Stimulated activated naive B cell treated with anti-CD40 and anti-IgM and Interleukin-4, amounts not matched to agents 10 μg/mL and 1 μg/mL and 100 μg/mL, for 72 hours (primary cell): Measurements from ENCODE around the gene S1PR3.

ENCODE experiments used
- ATAC-seq, 2 donors: fragments of 150-1000 bp; cut with Tn5 transposase; replicated peaks; 2 replicates each; pipeline ENCODE4 v1.10.0; 2021; ENCODE audit warnings: moderate library complexity in 1 of 2
- DNase-seq: peaks from one replicate; pipeline ENCODE4 v3.0.0; 2021
- H3K27ac Mint-ChIP-seq: one replicate; pipeline ENCODE4 v1.8.0; 2022; ENCODE audit warnings: mild to moderate bottlenecking, mixed read lengths
- H3K27me3 Mint-ChIP-seq, 2 donors: one replicate each; pipeline ENCODE4 v1.8.0; 2022; ENCODE audit warnings: mixed read lengths in 2 of 2
- H3K36me3 Mint-ChIP-seq, 2 donors: one replicate each; pipeline ENCODE4 v1.8.0; 2022; ENCODE audit warnings: mixed read lengths in 2 of 2, mild to moderate bottlenecking in 1 of 2
- H3K4me1 Mint-ChIP-seq, 2 donors: one replicate each; pipeline ENCODE4 v1.8.0; 2022; ENCODE audit warnings: mixed read lengths in 2 of 2, mild to moderate bottlenecking in 1 of 2
- H3K4me3 Mint-ChIP-seq, 2 donors: one replicate each; pipeline ENCODE4 v1.8.0; 2022; ENCODE audit warnings: mild to moderate bottlenecking in 2 of 2, mixed read lengths in 2 of 2, moderate library complexity in 1 of 2
- H3K9me3 Mint-ChIP-seq, 2 donors: one replicate each; pipeline ENCODE4 v1.8.0; 2022; ENCODE audit warnings: mixed read lengths in 2 of 2, mild to moderate bottlenecking in 1 of 2

The S1PR3 gene

DNA sequence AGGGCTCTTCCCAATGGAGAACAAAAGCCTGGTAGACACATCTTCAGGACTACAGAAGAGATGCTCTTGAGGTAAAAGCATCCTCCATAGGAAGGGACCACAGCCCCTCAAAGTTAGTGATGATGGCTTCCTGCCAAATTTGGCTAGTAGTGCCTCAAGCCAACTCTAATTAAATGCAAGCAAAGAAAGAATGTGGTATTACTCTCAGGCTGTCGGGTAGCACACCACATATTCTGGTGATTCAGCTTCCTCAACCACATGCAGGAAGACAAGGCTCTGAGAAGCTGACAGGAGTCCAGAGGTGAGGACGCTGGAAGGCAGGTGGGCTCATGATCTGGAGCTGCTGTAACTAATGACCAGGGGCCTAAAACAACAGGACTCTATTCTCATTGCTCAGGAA, 37.2 kb upstream of the S1PR3 start:
- no peak overlapping the region for H3K4me3 Mint-ChIP-seq
- H3K27ac Mint-ChIP-seq: no peak overlapping the region
- H3K27me3 Mint-ChIP-seq: peaks cover 48 to 71% of the 10 kb centered on the region in 2 donors
- peaks cover 5 to 8% of the 10 kb centered on the region in 2 donors for H3K4me1 Mint-ChIP-seq
- H3K9me3 Mint-ChIP-seq: no peaks in the 10 kb centered on the region
- ATAC-seq: no peak
- no peaks in the 10 kb centered on the region for H3K36me3 Mint-ChIP-seq
- DNase-seq: no peak

DNA sequence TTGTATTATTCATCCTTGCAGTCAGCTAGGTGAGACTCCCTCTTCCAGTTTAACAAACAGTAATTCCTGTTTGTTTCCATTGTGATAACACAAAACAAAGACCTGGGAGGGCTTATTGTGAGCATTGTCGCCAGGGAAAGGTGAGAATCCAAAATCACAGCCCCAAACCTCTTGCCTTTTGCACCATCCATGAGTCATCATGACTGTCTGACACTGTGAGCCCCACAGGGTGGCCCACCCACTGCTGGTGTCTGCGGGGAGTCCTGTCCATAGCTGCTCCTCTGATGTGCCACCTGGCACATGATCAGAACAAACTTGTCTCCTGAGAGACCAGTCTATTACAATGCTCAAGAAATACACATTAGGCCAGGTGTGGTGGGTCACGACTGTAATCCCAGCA, 33.7 kb upstream of the S1PR3 start:
- ATAC-seq: no peak
- DNase-seq: no peak
- Mint-ChIP-seq H3K4me3 (no peak overlapping the region), H3K9me3 (no peaks in the 10 kb centered on the region), H3K27me3 (peaks cover 39 to 59% of the 10 kb centered on the region in 2 donors), H3K4me1 (peaks cover 0 to 5% of the 10 kb centered on the region in 2 donors), H3K36me3 (no peaks in the 10 kb centered on the region), H3K27ac (no peak overlapping the region)

DNA sequence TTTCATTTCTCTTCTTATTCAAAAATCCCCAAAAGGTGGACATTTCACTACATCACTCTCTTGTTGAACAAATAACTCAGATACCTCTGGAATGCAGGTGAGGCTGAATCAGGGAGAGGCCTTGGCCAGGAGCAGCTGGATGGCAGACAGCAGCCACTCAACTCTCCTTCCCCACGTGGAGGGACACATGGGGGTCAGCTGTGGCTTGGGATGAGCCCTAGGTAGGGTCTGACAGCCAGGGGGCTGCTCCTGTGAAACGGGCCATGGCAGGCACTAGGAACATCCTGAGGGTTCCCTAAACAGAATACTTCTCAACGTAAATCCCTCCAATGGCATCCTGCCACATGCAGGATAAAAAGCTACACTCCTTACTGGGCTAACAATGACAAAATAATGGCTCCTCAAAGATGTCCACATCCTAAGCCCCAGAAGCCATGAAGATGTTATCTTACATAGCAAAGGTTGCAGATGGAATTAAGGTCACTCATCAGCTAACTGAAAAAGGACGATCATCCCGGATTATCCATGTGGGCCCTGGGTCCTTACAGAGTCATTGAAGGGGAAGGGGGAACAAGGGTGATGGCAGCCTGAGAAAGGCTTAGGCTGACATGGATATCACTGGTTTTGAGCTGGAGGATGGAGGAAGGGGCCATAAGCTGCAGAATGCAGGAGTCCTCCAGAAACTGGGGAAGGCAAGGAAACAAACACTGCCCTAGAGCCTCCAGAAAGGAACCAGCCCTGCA, 31.4 kb upstream of the S1PR3 start:
- H3K36me3 Mint-ChIP-seq: no peaks in the 10 kb centered on the region
- H3K4me3 Mint-ChIP-seq: no peak overlapping the region
- no peaks in the 10 kb centered on the region for H3K9me3 Mint-ChIP-seq
- ATAC-seq: no peak
- H3K27ac Mint-ChIP-seq: no peak overlapping the region
- peaks cover 25 to 37% of the 10 kb centered on the region in 2 donors for H3K27me3 Mint-ChIP-seq
- no peaks in the 10 kb centered on the region for H3K4me1 Mint-ChIP-seq
- no peak for DNase-seq

DNA sequence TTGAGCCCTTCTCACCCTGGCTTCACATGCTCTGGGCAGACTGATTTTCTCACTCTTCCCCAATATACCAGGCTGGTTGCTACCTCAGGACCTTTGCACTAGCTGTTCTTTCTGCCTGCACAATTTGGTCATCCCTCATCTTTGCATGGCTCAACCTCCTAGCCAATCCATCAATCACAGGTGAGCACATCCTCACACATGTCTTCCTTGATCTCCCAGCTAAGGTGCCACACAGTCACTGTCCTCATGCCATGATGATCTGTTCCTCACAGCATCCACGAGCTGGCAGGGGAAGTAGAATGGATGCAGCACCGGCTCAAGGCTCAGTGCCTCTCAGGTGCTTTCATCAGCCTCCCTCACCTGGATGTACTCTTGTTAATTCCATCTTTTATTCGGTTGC, 30.6 kb upstream of the S1PR3 start:
- Mint-ChIP-seq H3K27me3 (peaks cover 19 to 30% of the 10 kb centered on the region in 2 donors), H3K9me3 (no peaks in the 10 kb centered on the region), H3K4me3 (no peak overlapping the region), H3K4me1 (no peaks in the 10 kb centered on the region), H3K36me3 (no peaks in the 10 kb centered on the region), H3K27ac (no peak overlapping the region)
- no peak for ATAC-seq
- no peak for DNase-seq

DNA sequence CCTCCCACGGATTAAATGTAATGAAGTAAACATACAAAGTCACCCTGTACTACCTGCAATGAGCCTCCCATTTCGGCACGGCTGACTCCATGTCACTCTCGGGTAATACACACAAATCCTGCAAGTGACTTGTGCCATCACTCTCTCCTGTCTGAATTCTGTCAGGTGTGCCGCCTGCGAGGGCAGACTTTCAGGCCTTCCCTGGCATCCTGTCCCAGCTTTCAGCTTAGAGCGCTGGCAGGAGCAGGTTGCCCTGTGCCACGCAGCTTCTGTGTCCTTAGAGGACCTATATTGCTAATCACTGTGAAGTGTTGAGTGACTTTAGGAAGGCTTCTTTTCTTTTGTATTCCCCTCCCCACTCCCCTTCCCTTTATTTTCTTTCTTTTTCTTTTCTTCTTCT, 25.8 kb upstream of the S1PR3 start:
- H3K27me3 Mint-ChIP-seq: peaks cover 14 to 28% of the 10 kb centered on the region in 2 donors
- no peak overlapping the region for H3K27ac Mint-ChIP-seq
- DNase-seq (no peak), ATAC-seq (no peak)
- H3K9me3 Mint-ChIP-seq: no peaks in the 10 kb centered on the region
- H3K4me1 Mint-ChIP-seq: no peaks in the 10 kb centered on the region
- no peak overlapping the region for H3K4me3 Mint-ChIP-seq
- no peaks in the 10 kb centered on the region for H3K36me3 Mint-ChIP-seq

DNA sequence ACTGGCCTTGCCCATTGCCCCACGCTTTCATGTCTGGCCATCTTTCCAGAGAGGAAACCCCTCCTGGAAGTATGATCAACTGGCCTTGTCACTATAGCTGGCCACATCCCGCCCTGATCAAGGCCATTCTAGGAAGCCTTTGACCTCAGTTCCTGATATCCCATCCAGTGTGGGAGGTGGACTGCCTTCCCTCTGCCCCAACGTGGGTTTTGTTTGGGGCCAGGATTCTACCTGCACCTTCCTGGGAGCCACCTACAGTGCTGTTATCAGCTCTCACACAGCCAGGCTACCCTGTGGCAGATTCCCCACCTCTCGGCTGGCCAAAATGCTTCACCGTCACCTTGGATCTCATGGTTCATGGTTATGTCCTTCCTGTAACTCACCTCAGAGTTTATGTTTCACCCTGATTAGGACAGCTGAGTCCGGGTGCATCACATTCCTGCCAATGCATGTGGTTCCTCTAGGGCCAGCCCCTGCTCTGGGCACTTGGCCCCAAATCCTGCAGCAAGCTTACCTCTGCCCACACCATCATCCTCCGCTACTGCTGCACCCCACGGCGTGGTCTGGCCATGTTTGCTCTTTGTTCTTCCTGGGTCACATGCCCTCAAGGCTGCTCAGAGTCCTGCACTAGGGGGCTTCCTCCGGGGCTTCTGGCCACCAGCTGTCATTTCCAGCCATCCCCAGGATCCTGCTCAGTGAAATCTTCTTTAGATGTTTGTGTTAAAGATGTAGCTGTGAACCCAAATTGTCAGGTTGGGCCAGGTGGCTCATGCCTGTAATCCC, 24.2 kb upstream of the S1PR3 start:
- DNase-seq (no peak), ATAC-seq (no peak)
- no peak overlapping the region for H3K27ac Mint-ChIP-seq
- no peaks in the 10 kb centered on the region for H3K9me3 Mint-ChIP-seq
- no peak overlapping the region for H3K4me3 Mint-ChIP-seq
- no peaks in the 10 kb centered on the region for H3K36me3 Mint-ChIP-seq
- peaks cover 19 to 21% of the 10 kb centered on the region in 2 donors for H3K27me3 Mint-ChIP-seq
- no peaks in the 10 kb centered on the region for H3K4me1 Mint-ChIP-seq

DNA sequence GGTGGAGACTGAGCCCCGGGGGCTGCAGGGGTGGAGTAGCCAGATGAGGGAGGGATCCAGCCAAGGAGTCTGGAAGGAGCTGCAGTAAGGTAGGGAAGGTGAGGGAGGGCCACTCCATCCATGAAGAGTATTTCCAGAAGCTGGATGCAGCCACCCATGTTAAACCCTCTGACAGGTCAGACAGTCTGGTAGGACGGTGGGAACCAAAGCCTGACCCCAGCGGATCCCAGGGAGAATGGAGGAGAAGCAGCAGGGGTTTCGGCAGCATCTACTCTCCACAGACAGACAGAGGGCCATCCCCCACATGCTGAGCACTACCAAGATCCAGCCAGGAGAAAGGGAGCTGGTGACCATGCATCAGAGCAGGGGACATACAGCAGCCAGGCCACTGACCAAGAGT, 22.5 kb upstream of the S1PR3 start:
- H3K9me3 Mint-ChIP-seq: no peaks in the 10 kb centered on the region
- H3K4me3 Mint-ChIP-seq: no peak overlapping the region
- H3K27ac Mint-ChIP-seq: no peak overlapping the region
- no peaks in the 10 kb centered on the region for H3K36me3 Mint-ChIP-seq
- ATAC-seq (no peak), DNase-seq (no peak)
- H3K4me1 Mint-ChIP-seq: no peaks in the 10 kb centered on the region
- peaks cover 19 to 21% of the 10 kb centered on the region in 2 donors for H3K27me3 Mint-ChIP-seq

DNA sequence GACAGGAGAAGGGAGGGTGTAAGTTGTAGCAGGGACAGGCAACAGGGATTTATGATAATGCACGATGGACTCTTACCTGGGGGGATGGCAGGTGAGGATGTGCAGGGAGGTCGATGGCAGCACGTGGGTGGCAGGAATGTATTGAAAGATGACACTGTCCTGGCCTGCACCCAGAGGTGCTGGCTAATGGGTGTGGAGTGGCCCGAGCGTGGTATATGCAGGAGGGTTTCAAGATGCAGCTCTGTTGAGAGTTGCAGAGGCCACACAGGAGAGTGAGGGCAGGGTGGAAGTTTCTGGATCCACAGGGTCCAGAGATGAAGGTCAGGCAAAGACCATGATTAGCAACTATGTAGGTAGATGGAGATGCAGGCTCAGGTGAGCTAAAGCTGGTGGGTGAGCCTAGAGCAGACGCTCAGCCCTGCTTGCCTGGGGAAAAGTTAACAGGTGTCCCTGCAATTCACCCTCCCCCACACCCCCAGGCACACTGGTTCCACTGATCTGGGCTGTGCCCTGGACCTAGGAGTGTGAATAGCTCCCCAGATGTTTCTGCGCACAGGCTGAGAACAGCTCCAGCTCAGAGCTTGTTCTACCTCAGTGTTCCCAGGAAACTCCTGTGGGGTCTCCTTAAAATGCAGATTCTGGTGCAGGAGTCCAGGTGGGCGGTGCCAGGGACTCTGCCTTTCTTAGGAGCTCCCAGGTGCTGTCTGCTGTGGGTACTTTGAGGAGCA, 21.5 kb upstream of the S1PR3 start:
- no peak overlapping the region for H3K27ac Mint-ChIP-seq
- H3K4me3 Mint-ChIP-seq: no peak overlapping the region
- H3K4me1 Mint-ChIP-seq: no peaks in the 10 kb centered on the region
- H3K9me3 Mint-ChIP-seq: no peaks in the 10 kb centered on the region
- ATAC-seq (no peak), DNase-seq (no peak)
- peaks cover 19 to 21% of the 10 kb centered on the region in 2 donors for H3K27me3 Mint-ChIP-seq
- H3K36me3 Mint-ChIP-seq: no peaks in the 10 kb centered on the region

DNA sequence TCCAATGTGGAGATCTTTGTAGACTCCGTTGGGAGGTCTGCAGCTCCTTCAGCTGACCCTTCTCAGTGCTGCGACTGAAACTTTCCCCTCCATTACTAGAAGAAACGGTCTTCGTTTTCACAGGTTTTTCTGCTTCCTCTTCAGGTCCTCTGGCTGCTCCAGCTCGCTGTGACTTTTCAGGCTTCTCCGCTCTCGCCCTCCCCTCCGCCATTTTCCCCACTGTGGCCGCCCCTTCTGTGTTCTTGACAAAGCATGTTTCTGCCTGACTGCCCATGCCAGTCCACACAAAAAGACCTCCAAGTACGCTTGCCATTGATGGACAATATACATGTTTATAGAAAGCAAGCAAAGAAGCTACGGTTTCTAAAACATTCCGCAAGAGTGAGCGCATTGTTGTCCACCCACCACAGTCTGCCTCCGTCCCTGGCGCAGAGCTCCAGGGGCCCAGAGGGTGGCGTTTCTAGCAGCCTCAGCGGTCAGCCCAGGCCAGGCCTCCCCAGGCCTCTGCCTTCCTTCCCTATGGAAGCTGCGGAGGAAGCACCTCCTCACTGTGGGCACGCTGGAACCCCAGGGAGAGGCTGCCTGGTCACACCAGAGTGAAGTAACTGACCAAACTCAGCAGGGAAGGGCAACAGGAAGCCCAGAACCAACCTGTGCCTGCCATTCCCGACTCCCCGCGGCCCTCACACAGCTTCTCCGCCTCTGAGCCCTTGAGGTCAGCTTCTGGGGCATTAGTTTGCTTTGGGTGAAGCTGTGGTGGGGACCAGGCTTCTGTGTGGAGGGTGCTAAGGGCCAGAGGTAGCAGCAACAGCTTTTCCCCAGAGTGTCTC, 19.9 kb upstream of the S1PR3 start:
- ATAC-seq: no peak
- DNase-seq: no peak

DNA sequence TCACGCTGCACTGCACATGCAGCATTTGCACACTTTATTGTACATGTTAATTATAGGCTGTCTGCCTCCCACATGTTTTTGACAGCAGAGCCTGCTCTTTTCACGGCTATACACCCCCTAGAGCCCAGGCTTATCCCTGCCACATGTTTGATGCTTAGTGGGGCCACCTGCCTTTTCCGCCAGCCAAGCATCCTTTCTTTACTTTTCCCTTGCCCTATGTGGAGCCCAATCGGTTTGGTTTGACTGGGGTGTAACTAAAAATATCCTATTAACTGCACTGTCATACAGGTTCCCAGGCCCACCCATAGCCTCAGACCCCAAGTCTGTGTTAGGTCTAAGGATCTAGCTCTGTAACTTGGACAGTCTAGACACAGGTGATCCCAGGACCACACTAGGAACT, 18.9 kb upstream of the S1PR3 start:
- Mint-ChIP-seq H3K27me3 (peaks cover 29 to 35% of the 10 kb centered on the region in 2 donors), H3K4me3 (no peak overlapping the region), H3K36me3 (no peaks in the 10 kb centered on the region), H3K4me1 (peaks cover 0 to 7% of the 10 kb centered on the region in 2 donors), H3K9me3 (no peaks in the 10 kb centered on the region), H3K27ac (no peak overlapping the region)
- no peak for ATAC-seq
- DNase-seq: no peak

More for the DNA sequence above, 19.9 kb upstream of the S1PR3 start:
- Mint-ChIP-seq H3K4me3 (no peak overlapping the region), H3K9me3 (no peaks in the 10 kb centered on the region), H3K4me1 (no peaks in the 10 kb centered on the region), H3K27ac (no peak overlapping the region), H3K27me3 (peaks cover 19 to 24% of the 10 kb centered on the region in 2 donors), H3K36me3 (no peaks in the 10 kb centered on the region)

DNA sequence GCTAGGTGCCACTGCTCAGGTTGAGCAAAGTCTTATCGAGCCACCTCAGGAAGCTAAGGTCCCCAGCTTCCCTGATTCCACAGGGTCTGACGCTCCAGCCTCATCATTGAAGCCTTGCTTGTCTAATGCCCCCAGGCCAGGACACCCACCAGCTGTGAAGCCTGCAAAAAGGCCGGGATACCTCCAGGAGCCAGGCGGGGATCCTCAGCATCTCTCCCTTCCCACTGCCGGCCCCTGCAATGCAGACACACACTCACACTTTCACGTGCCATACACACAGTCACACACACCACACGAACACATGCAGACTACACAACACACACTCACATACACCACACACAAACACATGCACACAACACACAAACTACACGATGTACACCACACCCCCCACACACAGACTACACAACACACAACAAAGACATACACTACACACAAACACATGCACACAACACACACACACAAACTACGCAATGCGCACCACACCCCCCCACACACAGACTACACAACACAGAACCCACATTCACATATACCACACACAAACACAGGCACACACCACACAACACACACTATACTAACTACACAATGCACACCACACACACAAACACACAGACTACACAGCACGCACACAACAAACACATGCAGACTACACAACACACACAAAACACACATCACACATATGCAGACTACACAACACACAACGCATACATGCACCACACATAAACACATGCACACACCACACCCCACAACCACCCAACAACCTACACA, 17.8 kb upstream of the S1PR3 start:
- Mint-ChIP-seq H3K9me3 (no peaks in the 10 kb centered on the region), H3K36me3 (no peaks in the 10 kb centered on the region), H3K4me1 (peaks cover 0 to 7% of the 10 kb centered on the region in 2 donors), H3K4me3 (no peak overlapping the region), H3K27me3 (peaks cover 31 to 45% of the 10 kb centered on the region in 2 donors), H3K27ac (no peak overlapping the region)
- ATAC-seq: no peak
- no peak for DNase-seq

DNA sequence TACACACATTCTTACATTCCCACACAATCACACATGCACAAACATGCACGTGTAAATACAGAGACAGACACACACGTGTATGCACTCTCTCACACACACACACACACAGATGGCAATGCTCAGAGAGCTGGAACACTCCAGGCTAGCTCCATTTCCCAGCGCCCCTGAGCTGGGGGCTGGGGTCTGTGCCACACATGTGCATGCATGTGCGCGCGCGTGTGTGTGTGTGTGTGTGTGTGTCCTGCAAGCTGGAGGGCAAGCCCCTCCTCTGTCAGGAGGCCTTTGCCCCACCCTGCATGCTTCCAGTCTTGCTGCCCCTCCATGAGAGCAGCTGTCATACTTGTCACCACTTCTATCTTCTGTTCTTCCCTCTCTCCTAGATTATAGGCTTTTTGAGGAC, 16.6 kb upstream of the S1PR3 start:
- H3K4me3 Mint-ChIP-seq: no peak overlapping the region
- H3K36me3 Mint-ChIP-seq: no peaks in the 10 kb centered on the region
- H3K4me1 Mint-ChIP-seq: peaks cover 0 to 7% of the 10 kb centered on the region in 2 donors
- no peak overlapping the region for H3K27ac Mint-ChIP-seq
- ATAC-seq (no peak), DNase-seq (no peak)
- no peaks in the 10 kb centered on the region for H3K9me3 Mint-ChIP-seq
- H3K27me3 Mint-ChIP-seq: peaks cover 20 to 36% of the 10 kb centered on the region in 2 donors
